ENCODE results near the gene VSTM2B.

VSTM2B gene

DNA sequence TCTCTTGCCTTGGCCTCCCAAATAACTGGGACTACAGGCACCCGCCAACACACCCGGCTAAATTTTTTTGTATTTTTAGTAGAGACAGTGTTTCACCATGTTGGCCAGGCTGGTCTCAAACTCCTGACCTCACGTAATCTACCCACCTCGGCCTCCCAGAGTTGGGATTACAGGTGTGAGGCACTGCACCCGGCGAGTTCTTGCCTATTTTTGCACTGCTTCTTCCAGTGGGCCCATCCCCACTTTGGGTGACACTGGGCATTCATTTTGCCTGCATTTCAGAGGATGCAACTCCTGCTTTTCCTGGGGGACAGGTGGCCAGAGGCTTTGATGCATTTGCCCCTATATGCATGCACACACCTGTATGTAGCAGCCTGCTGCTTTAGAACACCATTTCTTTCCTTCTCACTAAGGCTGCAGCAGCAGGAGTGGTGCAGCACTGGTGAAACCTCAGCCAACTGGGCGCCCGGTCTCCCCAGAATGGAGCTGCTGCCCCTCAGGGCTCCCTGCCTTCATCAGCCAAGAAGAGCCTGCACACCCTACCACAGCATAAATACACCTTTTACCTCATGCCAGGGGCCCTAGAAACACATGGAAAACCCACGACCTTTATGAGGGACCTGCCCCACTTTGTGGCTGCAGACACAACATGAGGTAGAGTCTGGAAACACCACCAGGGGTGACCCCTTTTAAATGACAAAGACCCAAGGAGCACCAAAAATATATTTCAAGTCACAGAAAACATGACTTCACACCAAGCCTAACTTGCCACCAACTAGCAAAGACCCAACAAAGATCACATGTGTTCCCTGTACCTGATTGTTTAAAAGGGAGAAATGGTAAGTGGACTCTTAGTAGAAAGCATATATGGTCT is 43.5 kb downstream of the VSTM2B start:
- DNase-seq, result no peak

DNA sequence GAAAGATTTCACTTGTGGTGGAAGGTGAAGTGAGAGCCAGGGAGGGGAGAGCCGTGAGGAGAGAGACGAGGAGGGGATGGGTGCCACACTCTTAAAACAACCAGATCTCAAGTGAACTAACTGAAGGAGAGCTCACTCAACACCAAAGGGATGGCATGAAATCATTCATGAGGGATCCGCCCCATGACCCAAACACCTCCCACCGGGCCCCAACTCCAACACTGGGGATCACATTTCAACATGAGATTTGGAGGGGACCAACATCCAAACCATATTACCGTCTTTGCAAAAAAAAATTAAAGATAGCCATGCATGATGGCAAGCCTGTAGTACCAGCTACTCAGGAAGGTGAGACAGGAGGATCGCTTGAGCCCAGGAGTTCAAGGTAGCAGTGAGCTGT is 45.4 kb downstream of the VSTM2B start:
- no peak for DNase-seq

DNA sequence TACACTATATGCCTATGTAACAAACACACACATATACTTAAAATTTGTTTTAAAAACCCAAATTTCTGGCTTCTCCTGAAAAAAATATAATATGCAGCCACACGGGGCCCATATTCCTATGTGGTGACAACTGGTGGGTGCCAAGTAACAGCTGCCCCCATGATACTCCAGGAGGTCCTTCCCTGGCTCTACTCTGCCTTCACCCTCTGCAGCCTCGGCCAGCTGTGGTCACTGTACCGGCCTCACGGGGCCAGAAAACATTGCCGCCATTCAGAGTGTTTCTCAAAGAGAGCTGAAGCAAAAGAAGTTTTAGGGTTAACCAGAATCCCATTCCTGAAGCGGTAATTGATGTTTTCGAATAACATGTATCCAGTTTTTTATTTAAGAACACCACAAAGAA is 47.7 kb downstream of the VSTM2B start:
- DNase-seq, result no peak

DNA sequence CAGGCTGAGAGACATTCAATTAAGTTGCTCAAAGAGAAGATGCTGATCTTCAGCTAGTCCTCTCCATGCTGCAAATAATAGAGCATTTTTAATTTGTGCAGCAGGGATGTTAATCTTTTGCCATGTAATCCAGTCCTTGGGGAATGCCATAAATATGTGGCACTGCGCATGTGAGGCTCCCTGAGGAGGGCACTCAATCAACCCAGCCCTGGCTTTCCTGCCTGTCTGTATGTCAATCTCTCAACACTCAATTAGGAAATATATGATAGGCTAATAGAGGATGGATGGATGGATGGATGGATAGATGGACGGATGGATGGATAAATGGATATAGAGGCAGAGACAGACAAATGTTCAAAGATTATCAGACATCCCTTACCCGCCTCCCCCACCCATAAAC is 48.7 kb downstream of the VSTM2B start:
- no peak for DNase-seq

DNA sequence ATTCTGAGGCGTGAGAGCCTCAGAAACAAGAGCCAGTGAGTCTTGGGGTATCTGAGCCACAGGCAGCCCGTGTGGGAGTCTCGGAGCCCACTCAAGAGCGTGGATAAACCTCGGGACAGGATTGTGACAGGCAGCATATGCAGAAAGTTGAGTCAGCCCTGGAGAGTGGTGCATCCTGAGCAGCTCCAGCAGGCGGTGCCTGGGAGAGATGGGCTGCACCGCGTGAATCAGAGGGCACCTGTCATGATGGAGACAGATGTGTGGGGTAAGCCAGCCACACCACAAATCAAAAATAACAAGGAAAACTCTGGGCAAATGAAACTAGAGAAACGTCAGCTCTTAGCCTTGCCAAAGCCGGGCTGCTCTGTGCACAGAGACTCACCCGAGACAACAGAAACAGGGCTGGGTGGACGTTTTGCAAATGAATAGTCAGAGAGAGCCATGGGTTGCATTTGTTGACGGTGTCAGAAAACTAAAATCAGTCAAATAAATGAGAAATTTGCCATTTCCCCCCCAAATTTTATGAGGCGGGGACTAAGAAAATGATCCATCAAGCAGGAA is 50.3 kb downstream of the VSTM2B start:
- peak; percentile 39 for DNase-seq

DNA sequence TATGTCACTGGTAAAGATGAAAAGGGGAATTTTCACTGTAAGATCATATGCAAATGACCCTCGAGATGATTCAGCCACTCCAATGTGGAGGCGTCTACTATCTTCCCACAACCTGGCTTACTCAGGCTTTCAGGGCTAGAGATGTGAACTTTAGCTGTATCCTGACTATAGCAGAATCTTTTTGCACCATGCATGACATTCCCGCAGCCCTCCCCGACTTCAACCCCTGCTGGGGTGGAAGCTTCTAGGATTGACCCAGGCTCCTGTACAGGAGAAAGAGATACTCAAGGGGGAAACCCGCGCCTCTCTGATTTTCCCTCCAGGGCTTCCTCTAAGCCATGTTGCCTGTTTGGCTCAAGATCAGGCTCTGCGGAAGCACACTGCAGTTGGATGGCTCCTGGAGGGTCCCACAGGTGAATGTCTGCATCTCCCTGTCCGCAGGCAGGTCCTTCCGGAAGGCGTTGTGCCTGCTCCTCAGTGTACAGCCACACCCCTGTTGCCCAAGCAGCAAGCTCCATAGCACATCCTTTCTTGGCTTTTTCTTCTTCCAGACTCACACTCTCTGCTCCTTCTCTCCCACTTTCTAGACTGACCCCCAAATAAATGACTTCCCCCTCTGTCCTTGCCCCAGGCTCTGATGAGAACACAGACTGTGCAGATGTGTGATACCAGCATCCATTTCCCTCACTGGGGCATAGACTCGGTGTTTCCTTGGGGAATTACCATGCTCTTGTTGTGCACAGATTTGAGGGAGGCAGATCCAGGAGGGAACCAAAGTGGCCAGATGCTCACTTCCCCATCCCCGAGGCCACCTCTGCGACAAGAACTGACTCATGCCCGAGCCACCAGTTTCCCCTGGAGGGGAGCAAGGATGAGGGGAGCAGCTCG is 51.2 kb downstream of the VSTM2B start:
- DNase-seq, result peak; percentile 57

DNA sequence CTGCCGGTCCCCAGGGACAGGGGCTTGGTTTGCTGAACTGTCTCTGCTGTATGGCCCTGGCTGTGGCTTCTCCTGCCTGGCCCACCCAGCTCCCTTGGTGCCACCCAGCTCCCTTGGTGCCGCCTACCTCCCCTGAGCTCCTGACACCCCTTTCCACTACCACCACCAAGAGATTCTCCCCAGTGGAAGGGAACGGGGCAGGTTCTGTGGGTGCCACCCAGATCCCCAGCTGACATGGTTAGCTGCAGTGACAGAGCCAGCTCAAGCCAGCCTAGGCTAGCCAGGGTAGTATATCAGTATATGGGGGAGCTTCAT is 51.8 kb downstream of the VSTM2B start:
- DNase-seq, result no peak

DNA sequence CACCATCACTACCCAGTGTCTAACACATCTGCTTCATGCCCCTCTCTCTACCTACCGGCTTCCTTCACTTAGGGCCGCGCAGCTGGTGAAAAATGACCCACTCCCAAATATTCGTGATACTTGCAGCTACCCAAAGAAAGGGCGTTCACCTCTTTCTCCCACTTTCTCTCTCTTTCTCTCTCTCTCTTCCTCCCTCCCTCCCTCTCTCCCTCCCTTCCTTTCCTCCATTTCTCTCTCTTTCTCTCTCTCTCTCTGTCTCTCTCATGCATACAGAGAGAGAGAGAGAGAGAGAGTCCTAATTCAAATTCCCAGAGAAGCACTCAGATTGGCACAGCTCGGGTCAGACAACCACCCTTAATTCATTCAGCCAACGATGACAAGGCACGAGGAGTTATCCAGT is 52.6 kb downstream of the VSTM2B start:
- DNase-seq, result no peak

DNA sequence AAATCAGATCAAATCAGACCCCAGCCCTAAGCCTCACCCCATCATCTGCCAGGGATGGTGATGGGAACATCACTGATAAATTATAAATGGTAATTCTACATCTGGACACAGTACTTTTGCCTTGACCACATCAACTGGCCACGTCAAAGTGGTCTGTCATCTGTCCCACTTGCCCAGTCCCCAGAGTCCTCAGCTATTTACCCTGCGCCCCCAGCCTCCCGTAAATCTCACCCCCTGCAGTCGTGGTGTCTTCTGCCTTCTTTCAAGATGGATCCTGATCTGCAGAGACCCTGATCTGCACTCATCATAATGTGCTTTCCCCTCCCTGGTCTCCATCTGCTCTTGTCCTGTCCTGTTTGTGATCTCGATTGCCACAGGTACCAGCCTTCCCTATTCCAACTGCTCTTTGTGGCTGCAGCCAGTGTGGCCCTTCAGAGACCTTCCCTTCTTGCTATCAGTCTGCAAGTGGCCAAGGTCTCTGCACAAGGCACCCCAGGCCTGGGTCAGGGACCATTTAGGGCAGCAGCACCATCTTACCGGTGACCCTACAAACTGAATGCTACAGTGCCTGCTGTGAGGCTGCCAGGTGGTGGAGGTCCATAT is 53.6 kb downstream of the VSTM2B start:
- DNase-seq, result no peak

DNA sequence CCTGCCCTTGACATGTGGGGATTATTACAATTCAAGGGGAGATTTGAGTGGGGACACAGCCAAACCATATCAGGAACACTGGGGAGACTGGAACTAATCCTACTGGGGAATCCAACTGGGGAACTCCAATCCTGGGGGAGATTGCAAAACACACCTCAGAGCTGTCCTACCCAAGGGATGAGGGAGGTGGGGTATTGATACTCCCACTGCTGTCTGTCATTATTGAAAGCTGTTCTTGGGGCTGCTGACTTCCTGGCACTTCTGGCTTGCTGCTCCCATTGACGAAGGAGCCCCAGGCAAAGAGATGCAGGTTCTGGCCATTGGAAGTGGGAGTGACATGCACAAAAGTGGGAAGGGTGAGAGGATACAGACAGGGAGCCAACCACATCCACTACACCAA is 55.6 kb downstream of the VSTM2B start:
- no peak for DNase-seq

DNA sequence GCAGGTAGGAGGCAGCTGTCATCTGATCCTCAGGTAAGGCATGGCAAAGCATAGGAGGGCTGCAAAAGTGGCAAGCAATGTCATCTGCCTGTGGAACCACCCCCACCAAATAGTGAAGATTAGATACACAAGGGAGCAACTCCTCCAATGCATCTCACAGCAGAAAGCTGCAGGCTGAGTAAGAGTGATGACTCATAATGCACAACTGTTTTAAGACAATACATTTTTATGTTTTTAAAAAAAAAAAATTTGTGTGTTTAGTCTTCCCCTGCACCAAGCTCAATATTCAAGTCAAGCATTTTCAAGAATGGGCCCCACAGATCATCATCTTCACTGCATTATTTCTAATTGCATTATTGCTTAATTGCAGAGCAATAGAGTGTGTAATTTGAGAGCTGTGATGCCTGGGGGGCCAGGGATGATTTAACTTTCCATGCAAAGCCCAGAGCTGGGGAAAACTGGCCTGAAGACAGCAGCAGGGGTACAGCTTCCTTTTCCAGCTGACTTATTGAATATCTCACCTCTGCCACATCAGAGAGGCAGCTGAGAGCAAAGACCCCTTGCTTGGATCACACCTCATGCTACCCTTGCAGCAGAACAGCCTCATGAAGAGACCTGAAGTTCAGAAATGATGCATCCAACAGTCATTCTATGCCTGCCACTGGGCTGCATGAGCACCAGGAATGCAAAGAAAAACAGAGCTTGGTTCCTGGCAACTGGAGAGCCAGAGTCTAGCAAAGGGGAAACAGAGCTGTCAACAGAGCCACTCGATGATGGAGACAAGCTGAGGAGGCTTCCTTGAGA is 57.6 kb downstream of the VSTM2B start:
- no peak for DNase-seq

DNA sequence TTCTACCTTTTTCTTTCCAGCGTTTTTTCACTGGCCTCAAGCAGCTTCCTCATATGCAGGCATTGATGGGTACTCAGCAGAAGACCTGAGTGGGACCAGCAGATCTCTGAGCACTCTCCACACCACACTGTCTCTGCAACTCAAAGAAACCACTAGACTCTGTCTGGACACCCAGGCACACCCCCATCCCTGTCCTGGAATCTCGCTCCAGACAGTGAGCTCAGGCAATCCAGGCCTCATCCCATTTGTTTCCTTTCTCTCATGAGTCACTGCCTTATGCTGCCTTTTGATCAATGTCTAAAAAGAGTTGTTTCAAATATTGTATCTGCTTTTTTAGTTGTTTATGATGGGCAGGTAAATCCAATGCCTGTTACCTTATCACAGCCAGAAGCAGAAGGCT is 60.6 kb downstream of the VSTM2B start:
- DNase-seq, result no peak

DNA sequence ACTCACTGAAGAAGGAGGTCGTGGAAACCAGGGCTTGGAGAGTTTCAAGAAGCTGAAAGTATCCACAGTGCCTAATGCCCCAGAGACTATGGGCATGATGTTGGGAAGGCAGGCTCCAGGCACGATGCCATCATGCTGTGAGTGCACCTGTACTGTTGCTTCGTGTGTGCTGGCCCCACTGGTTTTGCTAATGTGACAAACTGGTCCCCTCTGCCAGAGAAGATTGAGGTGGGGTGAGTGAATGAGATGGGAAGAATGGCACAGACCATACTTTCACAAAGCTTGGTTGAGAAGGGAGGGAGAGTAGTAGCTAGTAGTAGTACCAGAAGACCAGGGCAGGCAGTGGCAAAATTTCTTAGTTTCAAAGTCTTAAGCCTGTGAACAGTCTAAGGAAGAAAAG is 61.3 kb downstream of the VSTM2B start:
- DNase-seq, result no peak

DNA sequence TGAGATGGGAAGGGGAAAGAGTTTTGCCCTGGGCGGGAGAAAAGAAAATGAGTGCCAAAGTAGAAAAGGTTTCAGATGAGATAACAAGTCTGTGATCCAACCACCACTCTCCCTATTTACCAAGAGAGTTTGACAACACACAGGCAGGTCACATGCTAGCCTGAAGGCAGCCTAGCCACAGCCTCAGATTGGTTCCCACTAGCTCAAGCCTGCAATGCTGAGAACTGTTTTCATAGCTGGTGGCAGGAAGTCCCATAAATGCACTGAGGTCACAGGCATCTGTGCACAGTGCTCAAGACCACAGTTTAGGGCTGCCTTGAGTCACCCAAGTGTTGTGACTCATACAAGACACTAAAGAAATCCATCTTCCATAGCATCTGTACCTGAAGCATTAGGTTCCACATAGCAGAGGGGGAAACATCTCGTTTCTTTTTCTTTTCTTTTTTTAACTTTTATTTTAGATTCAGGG is 61.8 kb downstream of the VSTM2B start:
- peak; percentile 79 for DNase-seq

DNA sequence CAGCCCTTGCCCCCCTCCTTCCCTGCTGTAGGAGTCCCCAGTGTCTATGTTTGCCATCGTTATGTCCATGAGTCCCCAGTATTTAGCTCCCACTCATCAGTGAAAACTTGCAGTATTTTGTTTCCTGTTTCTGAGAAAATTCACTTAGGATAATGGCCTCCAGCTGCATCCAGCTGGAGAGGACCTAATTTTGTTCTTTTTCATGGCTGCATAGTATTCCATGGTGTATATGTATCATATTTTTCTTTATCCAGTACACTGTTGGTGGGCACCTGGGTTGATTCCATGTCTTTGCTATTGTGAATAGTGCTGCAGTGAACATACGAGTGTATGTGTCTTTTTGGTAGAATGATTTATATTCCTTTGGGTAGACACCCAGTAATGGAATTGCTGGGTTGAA is 62.3 kb downstream of the VSTM2B start:
- DNase-seq, result no peak

DNA sequence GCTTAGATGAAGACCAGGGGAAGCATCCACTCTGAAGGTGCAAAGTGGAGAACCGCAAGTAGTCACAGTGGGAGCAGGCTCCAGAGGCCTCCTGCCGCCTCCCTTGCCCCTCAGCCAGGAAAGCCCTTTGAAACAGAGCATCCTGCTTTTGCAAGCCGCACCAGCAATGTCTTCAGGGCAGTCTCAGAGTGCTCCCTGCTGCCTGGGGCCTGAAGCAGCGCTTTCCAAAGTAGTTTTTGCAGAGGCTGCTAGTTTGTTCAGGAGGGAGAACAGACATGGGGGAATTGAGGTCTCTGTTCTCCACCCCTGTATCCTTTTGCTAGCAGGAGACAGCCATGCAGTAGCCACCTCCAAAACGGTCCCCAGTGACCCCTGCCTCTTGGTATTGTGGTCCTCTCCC is 64.5 kb downstream of the VSTM2B start:
- DNase-seq, result no peak

DNA sequence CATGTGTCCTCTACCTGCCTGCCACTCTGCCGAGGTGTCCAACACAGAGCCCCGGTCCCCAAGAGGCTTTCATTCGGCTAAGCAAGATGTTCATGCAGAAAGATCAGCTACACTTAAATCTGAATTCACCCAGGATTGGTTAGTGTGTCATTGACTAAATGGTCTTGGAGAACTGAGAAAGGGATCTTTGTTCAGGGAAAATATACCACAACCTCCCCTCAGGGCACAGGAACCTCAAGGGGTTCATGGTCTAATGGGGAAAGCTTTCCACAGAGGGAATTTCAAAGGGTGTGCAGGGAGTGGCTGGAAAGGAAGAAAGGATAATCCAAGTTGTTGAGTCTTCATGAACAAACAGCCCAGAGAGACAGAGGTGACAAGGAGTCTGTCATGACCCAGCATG is 65.9 kb downstream of the VSTM2B start:
- DNase-seq, result no peak

DNA sequence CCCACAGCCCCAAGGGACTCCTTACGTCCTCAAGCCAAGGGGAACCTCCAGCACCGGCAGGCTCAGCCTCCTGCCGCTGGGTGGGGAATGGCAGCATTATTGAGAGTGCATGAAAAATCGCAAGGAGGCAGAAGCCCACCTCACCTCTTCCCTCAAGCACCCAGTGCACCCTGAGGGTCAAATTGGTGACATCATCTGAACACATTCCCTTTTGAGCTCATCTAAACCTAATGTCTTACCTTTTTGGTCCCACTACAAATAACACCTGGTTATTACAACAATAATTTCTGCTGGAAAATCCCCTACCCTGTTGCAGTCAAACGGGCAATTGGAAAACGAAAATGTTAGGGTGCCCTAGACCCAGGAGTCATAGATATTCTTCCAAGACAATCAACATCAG is 68.1 kb downstream of the VSTM2B start:
- no peak for DNase-seq

DNA sequence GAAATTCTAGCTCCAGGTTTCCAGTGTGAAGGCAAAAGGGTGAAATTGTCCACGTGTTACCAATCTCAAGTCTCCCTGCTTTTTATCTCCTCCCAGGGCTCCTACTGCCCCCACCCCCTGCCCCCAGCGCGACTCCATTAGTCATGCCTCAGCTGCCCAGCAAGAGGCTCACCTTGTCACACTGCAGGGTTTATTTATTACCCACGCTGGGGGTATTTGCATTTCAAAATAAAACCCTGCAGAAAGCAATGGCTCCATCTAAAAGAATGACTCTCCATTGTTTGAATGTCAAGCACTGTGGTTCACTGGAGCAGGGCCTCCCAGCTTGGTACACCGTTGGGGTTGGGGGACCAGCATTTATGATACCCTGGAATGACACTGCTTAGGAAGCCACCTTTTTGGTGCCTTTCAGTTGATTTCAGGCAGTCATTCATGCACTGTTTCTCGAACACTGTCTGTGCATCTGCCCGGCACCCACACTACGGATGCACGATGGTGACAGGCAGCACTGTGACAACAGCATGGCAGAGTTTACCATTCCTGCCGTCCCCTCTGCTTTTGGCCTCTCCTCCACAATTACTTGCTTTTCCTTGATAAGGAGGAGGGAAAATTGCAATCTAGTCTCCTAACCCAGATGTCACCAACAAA is 70.4 kb downstream of the VSTM2B start:
- no peak for DNase-seq

DNA sequence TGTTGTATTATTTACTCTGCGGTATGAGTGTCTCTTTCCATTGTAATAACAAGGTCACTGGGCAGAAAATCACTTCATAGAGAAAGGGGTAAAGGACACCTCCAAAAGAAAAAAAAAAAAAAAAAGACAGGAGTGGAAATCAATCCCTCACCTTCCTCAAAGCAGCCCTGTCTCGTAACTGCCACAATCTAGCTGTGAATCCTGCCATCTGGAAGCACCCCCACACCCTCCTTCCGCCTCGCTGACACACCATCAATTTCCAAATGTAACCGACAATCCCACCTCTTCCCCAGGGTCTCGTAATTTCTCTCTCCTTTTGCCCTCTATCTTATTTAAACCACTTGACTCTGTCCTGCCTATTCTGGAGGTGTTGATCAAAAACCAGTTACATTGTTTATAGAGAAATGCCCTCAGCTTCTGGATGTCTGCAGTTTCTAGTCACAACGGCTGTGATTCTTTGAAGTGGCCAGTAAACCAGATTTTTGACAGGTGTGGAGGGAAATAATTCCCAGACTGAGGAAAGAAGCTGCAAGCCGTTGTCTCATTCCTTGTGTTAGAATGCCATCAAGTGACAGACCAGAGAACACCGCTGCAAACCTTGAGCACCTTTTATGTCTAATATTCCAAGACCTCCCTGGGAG is 71.2 kb downstream of the VSTM2B start:
- DNase-seq, result no peak

DNA sequence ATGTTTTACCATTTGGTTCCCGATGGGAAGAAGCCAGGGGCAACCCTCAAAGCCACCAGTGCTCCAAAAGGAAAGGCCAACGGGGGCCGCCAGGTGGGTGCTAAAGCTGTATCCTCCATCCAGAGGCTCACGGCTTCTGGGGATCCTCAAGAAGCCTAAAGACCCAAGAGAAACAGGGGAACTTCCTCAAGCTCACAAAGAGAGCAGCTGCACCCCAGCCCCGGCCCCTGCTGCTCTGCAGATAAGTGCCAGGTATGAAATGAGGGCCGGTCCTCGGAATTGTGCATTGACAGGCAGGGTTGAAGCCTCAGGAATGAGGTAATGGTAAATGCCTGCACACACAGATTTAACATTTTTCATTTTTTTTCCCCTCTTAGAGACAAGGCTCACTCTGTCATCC is 72.2 kb downstream of the VSTM2B start:
- DNase-seq, result no peak

DNA sequence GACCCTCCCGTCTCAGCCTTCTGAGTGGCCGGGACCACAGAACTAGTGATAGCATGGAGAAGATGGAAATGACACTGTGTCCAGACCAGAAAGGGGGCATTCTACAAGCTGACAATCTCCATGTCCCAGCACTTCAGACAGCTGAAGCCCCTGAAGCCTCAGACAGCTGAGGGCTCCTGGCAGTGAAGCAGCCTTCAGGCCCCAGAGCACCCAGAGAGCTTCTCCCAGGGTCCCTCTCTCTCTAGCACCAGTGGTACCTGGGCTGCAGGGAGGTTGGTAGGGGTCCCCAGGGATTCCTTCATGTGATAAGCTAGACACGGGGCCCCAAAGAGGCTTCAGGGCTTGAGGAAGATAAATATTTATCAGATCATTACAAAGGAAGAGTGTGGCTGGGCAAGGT is 72.7 kb downstream of the VSTM2B start:
- DNase-seq, result no peak

Measured in activated CD4-positive, alpha-beta T cell treated with anti-CD3 and anti-CD28 coated beads for 48 hours (primary cell).